ENCODE results near the gene MRPL1. TPM values are rescaled to one million over a fixed set of nuclear protein-coding genes. Genes with fewer than 3 reads are reported as not detected.

The MRPL1 gene
- total and polyA plus RNA-seq, 9 of the 15 experiments (the other 6 are each of a cell fraction or from before 2014, with no cell fraction given) = 38.4 to 75.7 (median 63.7) TPM

DNA sequence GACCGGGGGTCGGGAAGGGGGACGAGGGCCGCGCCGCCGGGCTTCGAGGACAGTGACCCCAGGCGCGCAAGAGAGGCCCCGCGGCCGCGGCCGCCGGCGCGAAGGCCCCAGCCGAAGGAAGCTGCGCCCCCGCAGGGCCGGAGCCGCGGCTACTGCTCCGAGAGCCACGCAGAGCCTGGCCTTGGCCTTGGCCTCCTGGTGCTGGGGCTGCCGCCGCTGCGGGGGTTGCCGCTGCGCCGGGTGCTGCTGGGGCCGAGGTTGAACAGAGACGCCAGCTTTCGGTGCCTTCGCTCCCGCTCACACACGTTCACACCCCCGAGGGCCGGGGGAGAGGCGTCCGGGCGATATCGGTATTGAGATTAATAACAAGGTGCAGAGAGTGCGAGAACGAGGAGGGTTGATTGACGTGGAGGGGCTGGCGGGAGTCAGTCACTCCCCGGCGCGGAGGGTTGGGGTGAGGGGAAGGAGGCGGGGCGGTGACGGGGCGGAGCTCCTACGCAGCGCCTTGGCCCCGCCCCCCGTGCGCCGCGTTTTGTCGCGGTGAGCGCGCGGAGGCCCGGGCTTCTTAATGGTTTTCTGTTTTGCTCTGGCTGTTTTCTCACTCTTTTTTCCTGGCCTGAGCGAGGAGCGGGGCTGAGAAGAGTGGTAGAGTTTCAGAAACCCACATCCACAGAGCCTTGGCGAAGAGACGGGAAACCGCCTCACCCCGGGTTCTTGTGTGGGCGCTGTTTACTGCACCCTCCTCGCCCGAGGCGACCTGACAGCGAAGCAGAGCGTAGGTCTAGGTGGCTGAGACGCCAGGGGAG is 42.6 kb upstream of the MRPL1 start (continued):
- TF ChIP-seq ZFX (CRISPR knock-in tag; IDR thresholded peaks at IDR 0.05) = peak; percentile 91
- no peak for TF ChIP-seq IRF1 (CRISPR knock-in tag; IDR thresholded peaks at IDR 0.05; ENCODE audit: borderline replicate concordance)
- TF ChIP-seq BRF1 (IDR thresholded peaks at IDR 0.05; ENCODE audit: borderline replicate concordance, extremely low read depth, insufficient read length) = no peak
- TF ChIP-seq MEIS2 (IDR thresholded peaks at IDR 0.05; ENCODE audit: partially characterized antibody) = peak; percentile 84
- 0 out of 2 replicates have a peak, but pooled peaks have one; percentile 41 for TF ChIP-seq ZNF830 (CRISPR knock-in tag; IDR thresholded peaks at IDR 0.05)
- TF ChIP-seq TRIM24 (IDR thresholded peaks at IDR 0.05) = 0 out of 4 replicates have a peak, but pooled peaks of 1 of the 2 experiments have one; percentile 13
- peak; percentile 5; the same call in 1 of the 2 replicates for TF ChIP-seq THAP12 (CRISPR knock-in tag; IDR thresholded peaks at IDR 0.05)
- peak; percentile 42; the same call in 1 of the 2 replicates for TF ChIP-seq ESRRA (IDR thresholded peaks at IDR 0.05; ENCODE audit: borderline replicate concordance, low read depth)
- TF ChIP-seq CREB1 (IDR thresholded peaks at IDR 0.05) = peak; percentile 79
- no peak; the same call in 1 of the 2 replicates for TF ChIP-seq CREB1 (CRISPR knock-in tag; IDR thresholded peaks at IDR 0.05)
- no peak; the same call in 1 of the 2 replicates for TF ChIP-seq ATF1 (CRISPR knock-in tag; IDR thresholded peaks at IDR 0.05)
- peak; percentile 89 for TF ChIP-seq ATF1 (tag; IDR thresholded peaks at IDR 0.05)
- peak; percentile 50 to 75 for TF ChIP-seq E2F6 (IDR thresholded peaks at IDR 0.05; ENCODE audit: borderline replicate concordance in 1 of 2, extremely low read depth in 1 of 2, insufficient read depth in 1 of 2, insufficient read length in 1 of 2, low read depth in 1 of 2, low read length in 1 of 2, poor library complexity in 1 of 2, severe bottlenecking in 1 of 2)
- 0 out of 2 replicates have a peak, but pooled peaks have one; percentile 44 for TF ChIP-seq ZNF589 (CRISPR knock-in tag; IDR thresholded peaks at IDR 0.05; ENCODE audit: low read depth)
- no peak; the same call in 1 of the 2 replicates for TF ChIP-seq ARID1B (IDR thresholded peaks at IDR 0.05)
- TF ChIP-seq SUPT5H (IDR thresholded peaks at IDR 0.05) = peak; percentile 92
- peak in 1 of 2 experiments; percentile 42; a peak in 1 of 4 replicates for TF ChIP-seq SRF (CRISPR knock-in tag; IDR thresholded peaks at IDR 0.05)
- TF ChIP-seq HMGN3 (IDR thresholded peaks at IDR 0.05; ENCODE audit: borderline replicate concordance, extremely low read depth, insufficient read length, low read depth, low read length) = peak; percentile 69

Measured in K562 (cell line).